H1 (cell line): ENCODE results near the gene C2orf80. TPM values are rescaled to one million over a fixed set of nuclear protein-coding genes. Genes with fewer than 3 reads are reported as not detected.
A peak's percentile ranks its signal among the peaks of the same experiment; 100 is the strongest.

Experiments used
- CTCF ChIA-PET: fragments of 300-600 bp; sonication (Branson Sonifier 250); formaldehyde crosslinking; loops from one replicate; lab custom pipeline; 2021; ENCODE audit not compliant: partially characterized antibody; lab: Charles Lee
- POLR2A ChIA-PET: fragments of 300-600 bp; sonication (Branson Sonifier 250); formaldehyde crosslinking; loops from one replicate; lab custom pipeline; 2021; ENCODE audit warnings: inconsistent platforms; ENCODE audit not compliant: partially characterized antibody; lab: Charles Lee
- DNase-seq, 2 experiments: peaks; one replicate each; pipeline versions ENCODE4 v3.0.0 to v3.0.0-alpha.2; 2010 to 2022; ENCODE audit warnings: low spot score in 2 of 2, low read depth in 1 of 2, mixed read lengths in 1 of 2
- FAIRE-seq: peaks from 2 replicates; lab custom pipeline; 2011; peaks lifted over from hg19 to GRCh38; lab: Jason Lieb, UNC
- H2AFZ ChIP-seq: 2 replicates; pipeline ENCODE4 v1.8.1; 2012; ENCODE audit warnings: low read length, inconsistent platforms
- H2AK5ac ChIP-seq: 2 replicates; pipeline ENCODE4 v1.6.1; 2013; ENCODE audit warnings: low read depth, low read length
- H2BK120ac ChIP-seq: replicated peaks from 2 replicates; pipeline ENCODE3; 2013; ENCODE audit warnings: low read depth, low read length, inconsistent platforms
- H2BK12ac ChIP-seq: 2 replicates; pipeline ENCODE4 v1.6.1; 2013; ENCODE audit warnings: low read depth, low read length
- H2BK15ac ChIP-seq: 2 replicates; pipeline ENCODE4 v1.6.1; 2013; ENCODE audit warnings: low read length
- H2BK20ac ChIP-seq: 2 replicates; pipeline ENCODE4 v1.6.1; 2013; ENCODE audit warnings: low read length
- H2BK5ac ChIP-seq: 2 replicates; pipeline ENCODE4 v1.6.1; 2013; ENCODE audit warnings: low read depth, low read length
- H3K14ac ChIP-seq: 2 replicates; pipeline ENCODE4 v1.6.1; 2013; ENCODE audit warnings: inconsistent platforms; ENCODE audit not compliant: insufficient read length
- H3K18ac ChIP-seq: 2 replicates; pipeline ENCODE4 v1.6.1; 2013; ENCODE audit warnings: low read length; ENCODE audit errors: extremely low read depth
- H3K23ac ChIP-seq: 2 replicates; pipeline ENCODE4 v1.6.1; 2013; ENCODE audit warnings: inconsistent platforms; ENCODE audit not compliant: insufficient read length
- H3K23me2 ChIP-seq: 2 replicates; pipeline ENCODE4 v1.6.1; 2013; ENCODE audit warnings: low read depth, low read length
- H3K27ac ChIP-seq: 2 replicates; pipeline ENCODE4 v1.6.1; 2011; ENCODE audit warnings: low read depth, low read length, inconsistent platforms
- H3K27me3 ChIP-seq, 4 experiments: replicated peaks in 1 of 4; 1 replicate in 1 of 4; 2 replicates in 3 of 4; pipeline versions ENCODE4 v1.6.1 to v1.8.1; 2011 to 2013; ENCODE audit warnings: low read length in 3 of 4, mild to moderate bottlenecking in 3 of 4, inconsistent platforms in 2 of 4, mixed read lengths in 2 of 4, moderate library complexity in 1 of 4; ENCODE audit not compliant: control insufficient read depth in 3 of 4, insufficient read depth in 3 of 4; ENCODE audit errors: extremely low read depth in 1 of 4
- H3K36me3 ChIP-seq, 4 experiments: 2 replicates each; pipeline versions ENCODE4 v1.6.1 to v1.8.1; 2011 to 2013; ENCODE audit warnings: mild to moderate bottlenecking in 4 of 4, low read length in 3 of 4, moderate library complexity in 2 of 4, control low read depth in 1 of 4, inconsistent platforms in 1 of 4; ENCODE audit not compliant: insufficient read depth in 4 of 4, control insufficient read depth in 2 of 4
- H3K4ac ChIP-seq: replicated peaks from 2 replicates; pipeline ENCODE3; 2013; ENCODE audit warnings: low read length, low read depth, mixed read lengths, inconsistent platforms; ENCODE audit not compliant: insufficient read length
- H3K4me1 ChIP-seq, 4 experiments: replicated peaks in 1 of 4; 1 replicate in 1 of 4; 2 replicates in 3 of 4; pipeline versions ENCODE4 v1.6.1 to v1.8.1; 2011 to 2013; ENCODE audit warnings: low read length in 3 of 4, inconsistent platforms in 2 of 4, mixed read lengths in 1 of 4; ENCODE audit not compliant: insufficient read depth in 4 of 4, control insufficient read depth in 3 of 4
- H3K4me2 ChIP-seq, 2 experiments: 2 replicates each; pipeline versions ENCODE4 v1.6.1 to v1.8.1; 2011 to 2013; ENCODE audit warnings: low read depth in 2 of 2, low read length in 2 of 2, control low read depth in 1 of 2, inconsistent platforms in 1 of 2, mild to moderate bottlenecking in 1 of 2; ENCODE audit not compliant: insufficient read depth in 1 of 2
- H3K4me3 ChIP-seq, 4 experiments: fragments of 200-600, 300-600 bp in 1 of 4; sonication (generic), shearing (Covaris generic), sonication (Bioruptor Twin) in 1 of 4; 2 replicates each; pipeline versions ENCODE4 v1.5.1 to v1.8.1; 2011 to 2016; ENCODE audit warnings: low read length in 4 of 4, low read depth in 3 of 4, control low read depth in 2 of 4, inconsistent platforms in 2 of 4, mild to moderate bottlenecking in 2 of 4, mixed read lengths in 1 of 4, moderate library complexity in 1 of 4; ENCODE audit not compliant: insufficient read depth in 2 of 4; ENCODE audit errors: extremely low read depth in 1 of 4
- H3K56ac ChIP-seq: replicated peaks from 2 replicates; pipeline ENCODE3; 2013; ENCODE audit warnings: low read depth, mild to moderate bottlenecking, mixed read lengths, low read length, inconsistent platforms; ENCODE audit not compliant: insufficient read length
- H3K79me1 ChIP-seq: 2 replicates; pipeline ENCODE4 v1.6.1; 2013; ENCODE audit warnings: low read depth, low read length, control low read depth
- H3K79me2 ChIP-seq, 2 experiments: 2 replicates each; pipeline versions ENCODE4 v1.6.1 to v1.8.1; 2012 to 2013; ENCODE audit warnings: low read length in 2 of 2, mild to moderate bottlenecking in 2 of 2, inconsistent platforms in 1 of 2; ENCODE audit not compliant: insufficient read depth in 2 of 2, control insufficient read depth in 1 of 2
- H3K9ac ChIP-seq, 4 experiments: replicated peaks in 1 of 4; 1 replicate in 1 of 4; 2 replicates in 3 of 4; pipeline versions ENCODE4 v1.6.1 to v1.8.1; 2011 to 2013; ENCODE audit warnings: low read depth in 3 of 4, low read length in 3 of 4, control low read depth in 2 of 4, mild to moderate bottlenecking in 2 of 4, moderate library complexity in 2 of 4, inconsistent platforms in 1 of 4; ENCODE audit errors: extremely low read depth in 1 of 4
- H3K9me3 ChIP-seq, 2 experiments: 2 replicates each; pipeline versions ENCODE4 v1.6.1 to v1.8.1; 2012 to 2013; ENCODE audit warnings: mild to moderate bottlenecking in 2 of 2, moderate library complexity in 2 of 2, control low read depth in 1 of 2, inconsistent platforms in 1 of 2, low read depth in 1 of 2, low read length in 1 of 2, mixed read lengths in 1 of 2; ENCODE audit not compliant: insufficient read depth in 2 of 2
- H4K20me1 ChIP-seq, 2 experiments: replicated peaks in 1 of 2; 2 replicates each; pipeline versions ENCODE3 to v1.8.1; 2011 to 2013; ENCODE audit warnings: inconsistent platforms in 2 of 2, low read length in 2 of 2, mild to moderate bottlenecking in 1 of 2; ENCODE audit not compliant: insufficient read depth in 2 of 2, control insufficient read depth in 1 of 2
- H4K5ac ChIP-seq: 2 replicates; pipeline ENCODE4 v1.6.1; 2013; ENCODE audit warnings: low read length, low read depth, mixed read lengths, inconsistent platforms; ENCODE audit not compliant: insufficient read length
- H4K8ac ChIP-seq: 2 replicates; pipeline ENCODE4 v1.8.0; 2013; ENCODE audit warnings: mild to moderate bottlenecking, moderate library complexity, low read length, inconsistent platforms; ENCODE audit not compliant: insufficient read depth; ENCODE audit errors: extremely low read depth
- H4K91ac ChIP-seq: replicated peaks from 2 replicates; pipeline ENCODE3; 2013; ENCODE audit warnings: low read length, mixed read lengths, inconsistent platforms; ENCODE audit not compliant: insufficient read length
- ATF3 ChIP-seq: IDR thresholded peaks from 2 replicates; pipeline ENCODE4 v1.6.1; 2011; ENCODE audit warnings: low read depth, mild to moderate bottlenecking, low read length; ENCODE audit not compliant: insufficient read depth
- BACH1 ChIP-seq: IDR thresholded peaks from 2 replicates; pipeline ENCODE4 v1.6.1; 2012; ENCODE audit warnings: low read length, improper control_type of control experiment
- CBX8 ChIP-seq: fragments of 300-800, 300-1000 bp; sonication (generic); IDR thresholded peaks from 2 replicates; pipeline ENCODE4 v1.7.1; 2016; ENCODE audit warnings: low read depth, low read length, borderline replicate concordance
- CHD2 ChIP-seq: IDR thresholded peaks from 2 replicates; pipeline ENCODE4 v1.6.1; 2012; ENCODE audit warnings: low read length, improper control_type of control experiment
- EP300 ChIP-seq, 2 experiments: IDR thresholded peaks; 1 replicate in 1 of 2; 2 replicates in 1 of 2; pipeline ENCODE4 v1.6.1; 2011 to 2012; ENCODE audit warnings: low read depth in 2 of 2, low read length in 2 of 2, mild to moderate bottlenecking in 2 of 2, borderline replicate concordance in 1 of 2, inconsistent platforms in 1 of 2, moderate library complexity in 1 of 2
- FOSL1 ChIP-seq: IDR thresholded peaks from 2 replicates; pipeline ENCODE4 v1.6.1; 2011; ENCODE audit warnings: mild to moderate bottlenecking, low read depth, low read length, moderate library complexity; ENCODE audit not compliant: insufficient read depth
- HDAC2 ChIP-seq, 2 experiments: fragments of 300-600 bp in 1 of 2; sonication (generic) in 1 of 2; IDR thresholded peaks; 2 replicates each; pipeline ENCODE4 v1.6.1; 2011 to 2012; ENCODE audit warnings: low read depth in 2 of 2, low read length in 2 of 2, mild to moderate bottlenecking in 2 of 2, moderate library complexity in 2 of 2, borderline replicate concordance in 1 of 2, inconsistent platforms in 1 of 2
- JUND ChIP-seq: IDR thresholded peaks from 2 replicates; pipeline ENCODE4 v1.6.1; 2011; ENCODE audit warnings: mild to moderate bottlenecking, improper control_type of control experiment, low read length
- NRF1 ChIP-seq: IDR thresholded peaks from 2 replicates; pipeline ENCODE4 v1.6.1; 2011; ENCODE audit warnings: mild to moderate bottlenecking, low read depth, low read length, improper control_type of control experiment
- RXRA ChIP-seq: IDR thresholded peaks from 2 replicates; pipeline ENCODE4 v1.6.1; 2011; ENCODE audit warnings: low read depth, mild to moderate bottlenecking, low read length, moderate library complexity; ENCODE audit not compliant: insufficient read depth
- SAP30 ChIP-seq: fragments of 300-600 bp; sonication (generic); IDR thresholded peaks from 2 replicates; pipeline ENCODE4 v1.7.1; 2012; ENCODE audit warnings: low read length, moderate library complexity, mild to moderate bottlenecking, inconsistent platforms; ENCODE audit not compliant: insufficient read depth, insufficient replicate concordance
- SP2 ChIP-seq: IDR thresholded peaks from 2 replicates; pipeline ENCODE4 v1.6.1; 2012; ENCODE audit warnings: mild to moderate bottlenecking, low read length, inconsistent platforms
- TAF1 ChIP-seq: IDR thresholded peaks from 2 replicates; pipeline ENCODE4 v1.6.1; 2011; ENCODE audit warnings: mild to moderate bottlenecking, low read depth, low read length
- YY1 ChIP-seq: IDR thresholded peaks from 2 replicates; pipeline ENCODE4 v1.6.1; 2011; ENCODE audit warnings: low read depth, mild to moderate bottlenecking, low read length
- WGBS, 2 experiments: shearing (Covaris generic) in 1 of 2; methylation state at CpG; one replicate each; pipeline versions ENCODE4 v1.1.6 to v1.1.7; 2013 to 2015; ENCODE audit warnings: low lambda C conversion rate in 2 of 2, mixed read lengths in 2 of 2, inconsistent platforms in 1 of 2, low coverage in 1 of 2, missing lambda C conversion rate in 1 of 2; ENCODE audit not compliant: insufficient replicate concordance in 2 of 2, insufficient coverage in 1 of 2, insufficient read length in 1 of 2; ENCODE audit errors: extremely low coverage in 1 of 2, missing lambda C conversion rate in 1 of 2; 5-methylcytosine and 5-hydroxymethylcytosine counted together
- polyA plus RNA-seq, 7 experiments: library from polyadenylated mRNA; depleted of rRNA in 3 of 7; stranded (reverse) in 5 of 7; unstranded in 2 of 7; fragments of >200 nt in 5 of 7; fragments of 200-250 nt in 2 of 7; gene quantifications; 1 replicate in 5 of 7; 2 replicates in 1 of 7; 4 replicates in 1 of 7; pipeline versions ENCODE4 v1.2.1 to v1.2.3, GENCODE V29; 2011 to 2013; ENCODE audit warnings: missing spikeins in 2 of 7, mixed read lengths in 2 of 7
- total RNA-seq: library from RNA; stranded (reverse); fragmentation: NEBNext Ultra II Directional; extraction: Animal tissue kit (Norgen Biotek cat#: 25700); gene quantifications from 2 replicates; pipeline ENCODE4 v1.2.1, GENCODE V29; 2021

Gene C2orf80
- total and polyA plus RNA-seq, 2 of the 8 experiments (the other 6 are each of a cell fraction or from before 2014, with no cell fraction given) = 0.97 to 1.1 TPM

GRCh38 chr2:208195531-208195930 lies 5.7 kb upstream of the C2orf80 start:
- Histone ChIP-seq H2BK15ac (no peak overlapping the region), H3K36me3 (no peaks in the 10 kb centered on the region), H3K4ac (no peak overlapping the region), H2BK5ac (no peak overlapping the region), H3K18ac (no peak overlapping the region), H3K4me3 (no peak overlapping the region), H2AFZ (no peak overlapping the region), H4K8ac (no peak overlapping the region), H3K79me1 (no peaks in the 10 kb centered on the region), H2BK120ac (no peak overlapping the region), H4K20me1 (no peaks in the 10 kb centered on the region), H2BK12ac (no peak overlapping the region), H3K9ac (no peak overlapping the region), H2AK5ac (no peak overlapping the region), H3K14ac (no peak overlapping the region), H3K27ac (no peak overlapping the region), H4K91ac (no peak overlapping the region), H3K79me2 (no peaks in the 10 kb centered on the region), H3K56ac (no peak overlapping the region), H3K27me3 (no peaks in the 10 kb centered on the region), H3K23ac (no peak overlapping the region), H3K4me2 (no peak overlapping the region), H3K23me2 (no peaks in the 10 kb centered on the region; the same call in 1 of the 2 replicates), H4K5ac (no peak overlapping the region), H3K9me3 (no peaks in the 10 kb centered on the region), H3K4me1 (no peaks in the 10 kb centered on the region), H2BK20ac (peak overlapping the region; percentile 43; the same call in 1 of the 2 replicates)
- POLR2A ChIA-PET = no interaction called here
- no peak for FAIRE-seq
- 82% methylated on average over 3 of the region's 3 CpGs; no CpG with 5 or more reads in 1 of the 2 experiments for WGBS, 2 experiments
- CTCF ChIA-PET = interaction anchor here (0.7 kb wide), 1 partner anchor 132 kb away, joined by 3 read pairs; no protein-coding TSS in a partner anchor
- DNase-seq = no peak
- TF ChIP-seq NRF1 (no peak), CHD2 (no peak), JUND (no peak), ATF3 (no peak), TAF1 (no peak), CBX8 (no peak), FOSL1 (no peak), RXRA (no peak), SP2 (no peak), EP300 (IDR thresholded peaks at IDR 0.05; ENCODE audit: borderline replicate concordance in 1 of 2, low read depth in 2 of 2, low read length in 2 of 2) (no peak), HDAC2 (IDR thresholded peaks at IDR 0.05; ENCODE audit: borderline replicate concordance in 1 of 2, low read depth in 2 of 2, low read length in 2 of 2) (no peak), YY1 (no peak), BACH1 (no peak), SAP30 (no peak)
